Upper lobe of left lung (tissue), 6 donors: ENCODE data around the gene HGD. TPM values are rescaled to one million over a fixed set of nuclear protein-coding genes. Genes with fewer than 3 reads are reported as not detected.
A peak's percentile ranks its signal among the peaks of the same experiment; 100 is the strongest.
"Not testable (repeated sequence)": the region's sequence is repeated elsewhere in the genome, so short reads cannot be mapped to it uniquely, and the experiment has no call there.

Experiments used
- ATAC-seq, 2 donors: fragments of 200-7000 bp; cut with Tn5 transposase; one replicate each; pipeline ENCODE4 v1.9.1; 2022; ENCODE audit warnings: mild to moderate bottlenecking in 2 of 2, moderate library complexity in 2 of 2; ENCODE audit not compliant: low FRiP score in 2 of 2
- DNase-seq, 2 donors: peaks; one replicate each; pipeline ENCODE4 v3.0.0-alpha.2; 2019 to 2020
- H3K27ac ChIP-seq, 4 donors: fragments of 200-600 bp; sonication (generic); one replicate each; pipeline ENCODE4 v1.5.1; 2016 to 2019
- H3K27me3 ChIP-seq, 4 donors: fragments of 200-600 bp; sonication (generic); one replicate each; pipeline ENCODE4 v1.5.1; 2017 to 2019
- H3K36me3 ChIP-seq, 4 donors: fragments of 200-600 bp; sonication (generic); one replicate each; pipeline ENCODE4 v1.5.1; 2016 to 2019
- H3K4me1 ChIP-seq, 4 donors: fragments of 200-600 bp; sonication (generic); one replicate each; pipeline ENCODE4 v1.5.1; 2018 to 2019
- H3K4me3 ChIP-seq, 4 donors: fragments of 200-600 bp; sonication (generic); one replicate each; pipeline ENCODE4 v1.5.1; 2017 to 2019; ENCODE audit warnings: mild to moderate bottlenecking in 2 of 4, moderate library complexity in 1 of 4
- H3K9me3 ChIP-seq, 4 donors: fragments of 200-600 bp; sonication (generic); one replicate each; pipeline ENCODE4 v1.5.1; 2018 to 2019
- CTCF ChIP-seq, 6 experiments: fragments of 450-650 bp in 4 of 6; fragments of 200-600 bp in 2 of 6; sonication (generic) in 2 of 6; IDR thresholded peaks; one replicate each; pipeline ENCODE4 v1.5.1; 2016 to 2019; ENCODE audit warnings: antibody characterized with exemption in 6 of 6
- EP300 ChIP-seq, 4 donors: sonication (generic); formaldehyde crosslinking; IDR thresholded peaks; one replicate each; pipeline ENCODE4 v1.5.1; 2017; ENCODE audit warnings: antibody characterized with exemption in 4 of 4, control low read depth in 2 of 4
- POLR2A ChIP-seq, 4 donors: fragments of 450-650 bp; IDR thresholded peaks; one replicate each; pipeline ENCODE4 v1.5.1; 2016 to 2017; ENCODE audit warnings: antibody characterized with exemption in 4 of 4, mild to moderate bottlenecking in 2 of 4
- POLR2AphosphoS5 ChIP-seq, 2 donors: sonication (generic); formaldehyde crosslinking; IDR thresholded peaks; one replicate each; pipeline ENCODE4 v1.5.1; 2017; ENCODE audit warnings: antibody characterized with exemption in 2 of 2
- WGBS, 2 donors: methylation state at CpG; one replicate each; pipeline ENCODE4 v1.1.5; 2017 to 2018; 5-methylcytosine and 5-hydroxymethylcytosine counted together
- total RNA-seq, 6 donors: library from RNA; depleted of rRNA in 4 of 6; stranded (reverse); fragments of >200 nt in 4 of 6; gene quantifications; one replicate each; pipeline versions ENCODE4 v1.1.0 to v1.2.1, GENCODE V29; 2016 to 2021
- donor health status: DM: no; HTN: no; CAD: no; lungs with moderate emphysema.
- donor health status: DM: no; HTN: yes; CAD: no; lungs with severe emphysema.

HGD gene
- total RNA-seq, 6 donors from 2014 or later: 0.89 to 45.1 (median 2.6) TPM

- Histone ChIP-seq H3K27ac (no peak overlapping the region), H3K27me3 (no peaks in the 10 kb centered on the region), H3K36me3 (no peaks in the 10 kb centered on the region), H3K4me3 (no peak overlapping the region), H3K4me1 (peaks cover 9 to 18% (median 14%) of the 10 kb centered on the region in 4 donors), H3K9me3 (no peaks in the 10 kb centered on the region)
- 95 to 97% methylated on average over 3 of the region's 3 CpGs for WGBS, 2 donors
- DNase-seq (no peak), ATAC-seq (no peak)
- TF ChIP-seq EP300 (IDR thresholded peaks at IDR 0.05) (no peak), POLR2A (IDR thresholded peaks at IDR 0.05) (no peak), CTCF (IDR thresholded peaks at IDR 0.05) (no peak), POLR2AphosphoS5 (IDR thresholded peaks at IDR 0.05) (no peak)
Measured at GRCh38 chr3:120680193-120680894, 1.7 kb downstream of the HGD start.

GRCh38 chr3:120678984-120679383, 3.1 kb downstream of the HGD start:
- H3K4me1 ChIP-seq: peaks cover 9 to 18% (median 14%) of the 10 kb centered on the region in 4 donors
- H3K27me3 ChIP-seq: no peaks in the 10 kb centered on the region
- WGBS, 2 donors: 38 to 70% methylated on average over 3 of the region's 3 CpGs
- H3K27ac ChIP-seq: peak overlapping the region; percentile 42 to 68 (median 49)
- H3K9me3 ChIP-seq: no peaks in the 10 kb centered on the region
- H3K36me3 ChIP-seq: no peaks in the 10 kb centered on the region
- H3K4me3 ChIP-seq: peak overlapping the region in 1 of 4 donors; percentile 18
- TF ChIP-seq POLR2A (IDR thresholded peaks at IDR 0.05) (no peak), POLR2AphosphoS5 (IDR thresholded peaks at IDR 0.05) (no peak), CTCF (IDR thresholded peaks at IDR 0.05) (no peak), EP300 (IDR thresholded peaks at IDR 0.05) (no peak)
- no peak for ATAC-seq
- no peak for DNase-seq

GRCh38 chr3:120678331-120678947, 3.6 kb downstream of the HGD start:
- Histone ChIP-seq H3K27ac (peak overlapping the region; percentile 42 to 68 (median 49)), H3K27me3 (no peaks in the 10 kb centered on the region), H3K4me1 (peaks cover 9 to 18% (median 14%) of the 10 kb centered on the region in 4 donors), H3K36me3 (no peaks in the 10 kb centered on the region), H3K4me3 (peak overlapping the region in 1 of 4 donors; percentile 18), H3K9me3 (no peaks in the 10 kb centered on the region)
- ATAC-seq (peak; percentile 78 to 85), DNase-seq (peak in 1 of 2 donors; percentile 69)
- no peak for TF ChIP-seq POLR2A (IDR thresholded peaks at IDR 0.05)
- TF ChIP-seq POLR2AphosphoS5 (IDR thresholded peaks at IDR 0.05): no peak
- TF ChIP-seq CTCF (IDR thresholded peaks at IDR 0.05): no peak
- no peak for TF ChIP-seq EP300 (IDR thresholded peaks at IDR 0.05)
- WGBS, 2 donors: 5 to 6% methylated on average over 6 of the region's 6 CpGs

- H3K9me3 ChIP-seq, H3K27ac ChIP-seq, H3K36me3 ChIP-seq, H3K4me3 ChIP-seq, DNase-seq, H3K27me3 ChIP-seq, ATAC-seq: not testable (repeated sequence)
- 94 to 98% methylated on average over 7 of the region's 7 CpGs for WGBS, 2 donors
- H3K4me1 ChIP-seq: peaks cover 9 to 18% (median 13%) of the 10 kb centered on the region in 4 donors
Measured at GRCh38 chr3:120677193-120677592, 4.8 kb downstream of the HGD start.

- ATAC-seq (no peak), DNase-seq (no peak)
- H3K27ac ChIP-seq: no peak overlapping the region
- H3K27me3 ChIP-seq: no peaks in the 10 kb centered on the region
- no peak overlapping the region for H3K4me3 ChIP-seq
- TF ChIP-seq CTCF (IDR thresholded peaks at IDR 0.05): no peak
- TF ChIP-seq POLR2AphosphoS5 (IDR thresholded peaks at IDR 0.05): no peak
- no peak for TF ChIP-seq POLR2A (IDR thresholded peaks at IDR 0.05)
- no peak for TF ChIP-seq EP300 (IDR thresholded peaks at IDR 0.05)
- H3K9me3 ChIP-seq: no peaks in the 10 kb centered on the region
- 52 to 93% methylated on average over 2 of the region's 2 CpGs for WGBS, 2 donors
- no peaks in the 10 kb centered on the region for H3K36me3 ChIP-seq
- H3K4me1 ChIP-seq: peaks cover 0 to 3% (median 3%) of the 10 kb centered on the region in 4 donors
Measured at GRCh38 chr3:120673116-120673515, 8.9 kb downstream of the HGD start.
